NOMO-1 treated with DMSO at 0.1 percent for 48 hours (cell line): Measurements from ENCODE around the gene HAGHL.

Experiments used
- DNase-seq: peaks from one replicate; lab custom pipeline; 2025; ENCODE audit not compliant: unreplicated experiment; lab: John Stamatoyannopoulos, UW

HAGHL gene

GRCh38 chr16:707062-707538 is 19.8 kb upstream of the HAGHL start:
- DNase-seq = no peak

GRCh38 chr16:708019-708418 is 18.9 kb upstream of the HAGHL start:
- DNase-seq = no peak

- no peak for DNase-seq
These were observed 17.9 kb upstream of the HAGHL start for GRCh38 chr16:708959-709358.

- no peak for DNase-seq
These were observed 17.1 kb upstream of the HAGHL start for GRCh38 chr16:709566-710499.

GRCh38 chr16:710500-711075 is 16.3 kb upstream of the HAGHL start:
- no peak for DNase-seq

GRCh38 chr16:711084-711483 is 15.8 kb upstream of the HAGHL start:
- DNase-seq = no peak

GRCh38 chr16:711548-712320 is 15.2 kb upstream of the HAGHL start:
- peak; percentile 53 for DNase-seq

GRCh38 chr16:712740-713250 is 14.1 kb upstream of the HAGHL start:
- peak; percentile 36 for DNase-seq

GRCh38 chr16:714079-714478 is 12.8 kb upstream of the HAGHL start:
- DNase-seq = no peak

- peak; percentile 73 for DNase-seq
These were observed 12.1 kb upstream of the HAGHL start, which contains the start of gene METRN for GRCh38 chr16:714558-715476. Gene METRN, plus strand, starts transcription at chr16:715118. Its CDS starts 172 bp downstream, at chr16:715290.

- peak; percentile 17 for DNase-seq
These were observed 11.3 kb upstream of the HAGHL start for GRCh38 chr16:715477-716199.

- no peak for DNase-seq
These were observed 10.7 kb upstream of the HAGHL start for GRCh38 chr16:716200-716568.

- no peak for DNase-seq
These were observed 10.1 kb upstream of the HAGHL start for GRCh38 chr16:716768-717325.

GRCh38 chr16:717450-718245 is 9.3 kb upstream of the HAGHL start:
- DNase-seq = no peak

GRCh38 chr16:718389-718788 is 8.5 kb upstream of the HAGHL start:
- no peak for DNase-seq

GRCh38 chr16:718922-719321 is 8.0 kb upstream of the HAGHL start:
- DNase-seq = no peak

GRCh38 chr16:719815-720446 is 7.0 kb upstream of the HAGHL start:
- no peak for DNase-seq

GRCh38 chr16:720447-720989 is 6.4 kb upstream of the HAGHL start:
- no peak for DNase-seq
